ENCODE measurements around the gene URAD. TPM values are rescaled to one million over a fixed set of nuclear protein-coding genes. Genes with fewer than 3 reads are reported as not detected.
"Not testable (repeated sequence)": the region's sequence is repeated elsewhere in the genome, so short reads cannot be mapped to it uniquely, and the experiment has no call there.

The URAD gene
- total RNA-seq, 2 donors from 2014 or later: not detected

DNA sequence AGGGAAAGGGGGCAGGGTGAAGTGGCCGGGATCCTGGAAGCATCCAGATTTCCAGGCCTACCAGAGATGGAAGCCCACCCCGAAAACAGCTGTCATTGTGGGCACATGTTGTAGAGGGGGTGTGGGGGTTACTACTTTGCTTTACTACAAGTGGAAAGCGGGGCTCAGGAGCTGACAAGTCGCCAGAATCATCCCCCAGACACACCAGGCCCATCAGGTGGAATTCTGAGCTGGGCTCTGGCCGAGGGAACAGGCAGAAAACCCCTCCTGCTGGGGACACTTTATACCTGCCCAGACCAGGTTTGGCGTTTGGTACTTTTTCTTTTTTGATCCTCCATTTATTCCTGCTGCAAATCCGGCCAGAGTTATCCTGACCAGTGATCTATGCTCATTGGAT, 23.2 kb downstream of the URAD start:
- 40% methylated on average over 7 of the region's 7 CpGs for WGBS
- no peaks in the 10 kb centered on the region for H3K9me3 ChIP-seq
- peaks cover 26% of the 10 kb centered on the region for H3K27me3 ChIP-seq (replicated peaks; ENCODE audit: insufficient read depth)
- peaks cover 10% of the 10 kb centered on the region for H3K4me1 ChIP-seq (replicated peaks)
- no peak overlapping the region for H3K4me3 ChIP-seq
- no peak for DNase-seq (ENCODE audit: low spot score)
- intact Hi-C loops (cut with DNase I): no loop called here
- H3K36me3 ChIP-seq: no peaks in the 10 kb centered on the region
- TF ChIP-seq POLR2A (IDR thresholded peaks at IDR 0.05): no peak
- TF ChIP-seq, protein P1, sequence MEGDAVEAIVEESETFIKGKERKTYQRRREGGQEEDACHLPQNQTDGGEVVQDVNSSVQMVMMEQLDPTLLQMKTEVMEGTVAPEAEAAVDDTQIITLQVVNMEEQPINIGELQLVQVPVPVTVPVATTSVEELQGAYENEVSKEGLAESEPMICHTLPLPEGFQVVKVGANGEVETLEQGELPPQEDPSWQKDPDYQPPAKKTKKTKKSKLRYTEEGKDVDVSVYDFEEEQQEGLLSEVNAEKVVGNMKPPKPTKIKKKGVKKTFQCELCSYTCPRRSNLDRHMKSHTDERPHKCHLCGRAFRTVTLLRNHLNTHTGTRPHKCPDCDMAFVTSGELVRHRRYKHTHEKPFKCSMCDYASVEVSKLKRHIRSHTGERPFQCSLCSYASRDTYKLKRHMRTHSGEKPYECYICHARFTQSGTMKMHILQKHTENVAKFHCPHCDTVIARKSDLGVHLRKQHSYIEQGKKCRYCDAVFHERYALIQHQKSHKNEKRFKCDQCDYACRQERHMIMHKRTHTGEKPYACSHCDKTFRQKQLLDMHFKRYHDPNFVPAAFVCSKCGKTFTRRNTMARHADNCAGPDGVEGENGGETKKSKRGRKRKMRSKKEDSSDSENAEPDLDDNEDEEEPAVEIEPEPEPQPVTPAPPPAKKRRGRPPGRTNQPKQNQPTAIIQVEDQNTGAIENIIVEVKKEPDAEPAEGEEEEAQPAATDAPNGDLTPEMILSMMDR (IDR thresholded peaks at IDR 0.05): no peak
- TF ChIP-seq POLR2AphosphoS5 (IDR thresholded peaks at IDR 0.05): no peak
- H3K27ac ChIP-seq: peak overlapping the region in 1 of 2 donors; percentile 12

DNA sequence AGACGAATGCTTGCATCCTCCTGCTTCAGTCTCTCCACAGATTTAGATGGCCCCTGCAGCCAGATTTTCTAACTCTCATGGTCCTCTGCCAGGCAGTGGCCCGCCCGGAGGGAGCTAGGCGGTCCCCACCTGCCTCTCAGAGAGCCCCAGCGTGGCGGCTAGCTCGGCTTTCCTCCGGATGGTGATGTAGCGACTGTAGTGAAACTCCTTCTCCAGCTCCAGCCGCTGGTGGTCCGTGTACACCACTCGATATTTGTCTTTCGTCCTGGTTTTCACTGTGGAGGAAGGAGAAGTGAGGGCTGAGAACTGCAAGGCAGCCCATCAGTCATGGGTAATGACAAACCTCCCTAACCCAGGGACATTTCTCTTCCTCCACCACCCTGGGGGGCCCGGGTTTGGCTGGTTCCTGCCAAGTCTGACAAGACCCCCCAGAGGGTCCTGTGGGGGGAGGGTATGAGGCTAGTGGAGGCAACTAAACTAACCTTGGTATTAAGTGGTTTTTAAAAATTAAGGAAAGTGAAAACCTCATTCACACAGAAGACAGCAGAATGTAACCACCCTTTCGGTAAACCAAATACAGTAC, 23.7 kb downstream of the URAD start:
- Histone ChIP-seq H3K27me3 (replicated peaks; ENCODE audit: insufficient read depth) (peaks cover 22% of the 10 kb centered on the region), H3K4me3 (no peak overlapping the region), H3K9me3 (no peaks in the 10 kb centered on the region), H3K27ac (no peak overlapping the region), H3K36me3 (no peaks in the 10 kb centered on the region), H3K4me1 (replicated peaks) (peaks cover 12% of the 10 kb centered on the region)
- DNase-seq (ENCODE audit: low spot score): no peak
- whole genome bisulfite sequencing: 33% methylated on average over 15 of the region's 15 CpGs
- intact Hi-C loops (cut with DNase I): no loop called here
- no peak for TF ChIP-seq POLR2A (IDR thresholded peaks at IDR 0.05)

DNA sequence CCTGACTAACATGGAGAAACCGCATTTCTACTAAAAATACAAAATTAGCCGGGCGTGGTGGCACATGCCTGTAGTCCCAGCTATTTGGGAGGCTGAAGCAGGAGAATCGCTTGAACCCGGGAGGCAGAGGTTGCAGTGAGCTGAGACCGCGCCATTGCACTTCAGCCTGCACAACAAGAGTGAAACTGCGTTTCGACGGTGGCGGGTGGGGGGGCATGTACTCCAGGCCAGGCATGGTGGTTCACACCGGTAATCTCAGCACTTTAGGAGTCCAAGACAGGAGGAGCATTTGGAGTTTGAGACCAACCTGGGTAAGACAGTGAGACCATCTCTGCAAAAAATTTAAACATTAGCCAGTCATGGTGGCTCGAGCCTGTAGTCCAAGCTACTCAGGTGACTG, 24.3 kb downstream of the URAD start:
- H3K36me3 ChIP-seq; DNase-seq (ENCODE audit: low spot score); H3K27ac ChIP-seq; H3K4me3 ChIP-seq; intact Hi-C loops (cut with DNase I); H3K9me3 ChIP-seq: not testable (repeated sequence)
- WGBS: 77% methylated on average over 13 of the region's 13 CpGs
- Histone ChIP-seq H3K27me3 (replicated peaks; ENCODE audit: insufficient read depth) (peaks cover 26% of the 10 kb centered on the region), H3K4me1 (replicated peaks) (peaks cover 12% of the 10 kb centered on the region)

DNA sequence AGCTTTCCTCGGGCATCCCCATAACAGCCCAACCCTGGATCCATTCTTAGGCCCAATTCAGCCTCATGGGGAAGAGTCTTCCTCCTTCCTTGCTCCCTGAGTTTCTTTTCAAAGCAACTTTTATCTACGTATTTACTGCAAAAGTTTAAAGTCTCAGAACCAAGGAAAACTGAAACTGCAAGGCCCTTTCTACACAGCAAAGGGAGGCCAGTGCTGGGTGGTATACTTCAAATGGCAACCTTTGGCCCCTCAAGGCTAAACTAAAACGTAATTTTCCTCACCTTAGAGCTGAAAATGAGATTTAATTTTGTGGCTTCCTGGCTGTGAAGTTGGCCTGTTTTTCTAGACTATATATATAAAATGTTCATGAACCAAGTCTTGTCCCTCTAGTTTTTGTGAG, 25.0 kb downstream of the URAD start:
- 88% methylated on average over 3 of the region's 3 CpGs for WGBS
- Histone ChIP-seq H3K4me3 (no peak overlapping the region), H3K9me3 (no peaks in the 10 kb centered on the region), H3K4me1 (replicated peaks) (peaks cover 12% of the 10 kb centered on the region), H3K36me3 (no peaks in the 10 kb centered on the region), H3K27ac (no peak overlapping the region), H3K27me3 (replicated peaks; ENCODE audit: insufficient read depth) (peaks cover 32% of the 10 kb centered on the region)
- intact Hi-C loops (cut with DNase I): no loop called here
- DNase-seq (ENCODE audit: low spot score): no peak
- TF ChIP-seq POLR2A (IDR thresholded peaks at IDR 0.05) (no peak), POLR2AphosphoS5 (IDR thresholded peaks at IDR 0.05) (no peak)
- TF ChIP-seq, protein P1 (IDR thresholded peaks at IDR 0.05): no peak

DNA sequence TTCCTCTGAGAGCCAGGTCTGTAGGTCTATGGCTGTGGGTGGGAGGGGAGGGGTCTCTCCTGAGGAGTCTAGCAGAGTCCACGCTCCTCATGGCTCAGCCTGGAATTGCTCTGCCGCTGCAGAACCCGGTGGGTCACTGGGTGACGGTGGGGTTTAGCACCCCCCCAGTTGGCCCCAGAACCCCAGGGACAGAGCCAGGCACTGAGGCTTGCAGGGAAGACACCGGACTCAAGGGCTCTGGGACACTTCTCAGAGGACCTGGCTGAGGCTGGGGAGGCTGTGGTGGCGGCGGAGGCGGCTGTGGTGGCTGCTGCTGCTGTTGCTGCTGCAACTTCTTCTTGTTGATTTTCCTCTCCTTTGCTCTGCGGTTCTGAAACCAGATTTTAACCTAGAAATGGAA, 25.5 kb downstream of the URAD start:
- no peak overlapping the region for H3K27ac ChIP-seq
- H3K36me3 ChIP-seq: no peaks in the 10 kb centered on the region
- H3K27me3 ChIP-seq (replicated peaks; ENCODE audit: insufficient read depth): peaks cover 27% of the 10 kb centered on the region
- 76% methylated on average over 9 of the region's 9 CpGs for WGBS
- no peak for TF ChIP-seq POLR2A (IDR thresholded peaks at IDR 0.05)
- TF ChIP-seq, protein P1 (IDR thresholded peaks at IDR 0.05): no peak
- TF ChIP-seq POLR2AphosphoS5 (IDR thresholded peaks at IDR 0.05): no peak
- no peaks in the 10 kb centered on the region for H3K9me3 ChIP-seq
- intact Hi-C loops (cut with DNase I): no loop called here
- DNase-seq (ENCODE audit: low spot score): no peak
- H3K4me1 ChIP-seq (replicated peaks): peaks cover 12% of the 10 kb centered on the region
- no peak overlapping the region for H3K4me3 ChIP-seq

DNA sequence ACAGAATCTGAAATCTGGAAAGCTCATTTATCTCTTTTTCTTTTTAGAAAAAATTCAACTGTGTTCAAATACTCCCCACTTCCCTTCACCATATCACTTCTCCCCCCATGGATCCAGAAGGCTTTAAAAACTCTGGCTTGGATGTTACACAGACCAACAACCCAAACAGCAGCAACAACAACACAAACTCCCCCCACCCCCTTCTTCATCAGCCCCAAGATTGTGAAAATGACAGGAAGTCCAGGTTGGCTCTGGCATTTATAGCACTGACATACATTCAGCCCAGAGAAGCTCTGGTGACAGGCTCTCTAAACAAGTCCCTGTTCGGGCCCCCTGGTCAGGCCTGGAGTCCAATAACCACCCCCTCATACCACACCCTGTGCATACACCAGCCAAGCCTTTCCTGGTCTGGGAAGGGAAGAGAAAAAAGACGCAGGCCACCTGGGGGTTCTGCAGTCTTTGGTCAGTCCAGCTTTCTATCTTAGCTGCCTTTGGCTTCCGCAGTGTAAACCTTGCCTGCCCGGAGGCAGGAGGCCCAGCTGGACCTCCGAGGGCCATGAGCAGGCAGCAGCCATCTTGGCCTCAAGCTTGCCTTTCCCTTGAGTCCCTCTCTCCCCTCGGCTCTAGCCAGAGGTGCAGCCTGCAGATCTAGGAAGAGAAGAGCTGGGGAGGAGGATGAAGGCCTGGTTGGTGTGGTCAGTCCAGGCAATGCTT, 26.2 kb downstream of the URAD start:
- H3K4me1 ChIP-seq (replicated peaks): peaks cover 12% of the 10 kb centered on the region
- DNase-seq (ENCODE audit: low spot score): no peak
- H3K27ac ChIP-seq: no peak overlapping the region
- no peaks in the 10 kb centered on the region for H3K36me3 ChIP-seq
- H3K4me3 ChIP-seq: no peak overlapping the region
- TF ChIP-seq, protein P1 (IDR thresholded peaks at IDR 0.05): no peak
- TF ChIP-seq POLR2A (IDR thresholded peaks at IDR 0.05) (no peak), POLR2AphosphoS5 (IDR thresholded peaks at IDR 0.05) (no peak)
- 83% methylated on average over 6 of the region's 6 CpGs for WGBS
- peaks cover 21% of the 10 kb centered on the region for H3K27me3 ChIP-seq (replicated peaks; ENCODE audit: insufficient read depth)
- intact Hi-C loops (cut with DNase I): no loop called here
- H3K9me3 ChIP-seq: no peaks in the 10 kb centered on the region

Measured in prostate gland (tissue), 2 donors.